Measurements from ENCODE around the gene ERGIC1.

Gene ERGIC1

GRCh38 chr5:172866802-172867748 is 33.0 kb downstream of the ERGIC1 start:
- DNase-seq (ENCODE audit: low spot score), result no peak

- no peak for DNase-seq (ENCODE audit: low spot score)
Measured at GRCh38 chr5:172867761-172868435, 33.8 kb downstream of the ERGIC1 start.

GRCh38 chr5:172868436-172868923 is 34.4 kb downstream of the ERGIC1 start:
- no peak for DNase-seq (ENCODE audit: low spot score)

GRCh38 chr5:172868924-172869591 is 35.0 kb downstream of the ERGIC1 start:
- DNase-seq (ENCODE audit: low spot score), result no peak

- no peak for DNase-seq (ENCODE audit: low spot score)
Measured at GRCh38 chr5:172869691-172870090, 35.6 kb downstream of the ERGIC1 start.

- no peak for DNase-seq (ENCODE audit: low spot score)
Measured at GRCh38 chr5:172870291-172870714, 36.3 kb downstream of the ERGIC1 start.

- DNase-seq (ENCODE audit: low spot score), result no peak
Measured at GRCh38 chr5:172870715-172871461, 36.8 kb downstream of the ERGIC1 start.

GRCh38 chr5:172871536-172871935 is 37.5 kb downstream of the ERGIC1 start:
- no peak for DNase-seq (ENCODE audit: low spot score)

GRCh38 chr5:172871982-172872381 is 37.9 kb downstream of the ERGIC1 start:
- DNase-seq (ENCODE audit: low spot score), result no peak

GRCh38 chr5:172872997-172873491 is 39.0 kb downstream of the ERGIC1 start:
- no peak for DNase-seq (ENCODE audit: low spot score)

GRCh38 chr5:172873513-172873912 is 39.5 kb downstream of the ERGIC1 start:
- DNase-seq (ENCODE audit: low spot score), result no peak

- DNase-seq (ENCODE audit: low spot score), result no peak
Measured at GRCh38 chr5:172874647-172875504, 40.8 kb downstream of the ERGIC1 start.

GRCh38 chr5:172875505-172876279 is 41.6 kb downstream of the ERGIC1 start:
- DNase-seq (ENCODE audit: low spot score), result no peak

GRCh38 chr5:172876578-172876977 is 42.5 kb downstream of the ERGIC1 start:
- no peak for DNase-seq (ENCODE audit: low spot score)

- no peak for DNase-seq (ENCODE audit: low spot score)
Measured at GRCh38 chr5:172877466-172878260, 43.6 kb downstream of the ERGIC1 start.

- DNase-seq (ENCODE audit: low spot score), result no peak
Measured at GRCh38 chr5:172878585-172878932, 44.5 kb downstream of the ERGIC1 start.

- DNase-seq (ENCODE audit: low spot score), result no peak
Measured at GRCh38 chr5:172878933-172879752, 45.1 kb downstream of the ERGIC1 start.
